H9 (cell line): ENCODE measurements around the gene DENR. TPM values are rescaled to one million over a fixed set of nuclear protein-coding genes. Genes with fewer than 3 reads are reported as not detected.

Source experiments
- DNase-seq: peaks from one replicate; pipeline ENCODE4 v3.0.0-alpha.2; 2017
- H2AFZ ChIP-seq: one replicate; pipeline ENCODE4 v1.6.1; 2013; ENCODE audit warnings: mild to moderate bottlenecking, low read length, control low read depth, moderate library complexity
- H2AK5ac ChIP-seq: 2 replicates; pipeline ENCODE4 v1.6.1; 2013; ENCODE audit warnings: low read length, control low read depth, mixed read lengths; ENCODE audit not compliant: insufficient read length
- H2BK120ac ChIP-seq: one replicate; pipeline ENCODE4 v1.6.1; 2013; ENCODE audit warnings: low read depth, mild to moderate bottlenecking, low read length, control low read depth, inconsistent platforms; ENCODE audit not compliant: poor library complexity, severe bottlenecking
- H2BK12ac ChIP-seq: 2 replicates; pipeline ENCODE4 v1.6.1; 2013; ENCODE audit warnings: low read length, control low read depth, mixed read lengths, low read depth; ENCODE audit not compliant: insufficient read length
- H2BK15ac ChIP-seq: 2 replicates; pipeline ENCODE4 v1.6.1; 2013; ENCODE audit warnings: low read depth, low read length, control low read depth
- H2BK20ac ChIP-seq: one replicate; pipeline ENCODE4 v1.6.1; 2013; ENCODE audit warnings: low read depth, mild to moderate bottlenecking, low read length, control low read depth, inconsistent platforms; ENCODE audit not compliant: poor library complexity, severe bottlenecking
- H2BK5ac ChIP-seq: 2 replicates; pipeline ENCODE4 v1.6.1; 2013; ENCODE audit warnings: low read length, control low read depth, mixed read lengths; ENCODE audit not compliant: insufficient read length
- H3K14ac ChIP-seq: 2 replicates; pipeline ENCODE4 v1.6.1; 2013; ENCODE audit warnings: low read length, control low read depth; ENCODE audit not compliant: insufficient read depth
- H3K18ac ChIP-seq: 2 replicates; pipeline ENCODE4 v1.6.1; 2013; ENCODE audit warnings: low read depth, mild to moderate bottlenecking, mixed read lengths, low read length, control low read depth; ENCODE audit not compliant: insufficient read length
- H3K23ac ChIP-seq: 2 replicates; pipeline ENCODE4 v1.6.1; 2013; ENCODE audit warnings: low read length, control low read depth, mixed read lengths, low read depth; ENCODE audit not compliant: insufficient read length
- H3K23me2 ChIP-seq: 2 replicates; pipeline ENCODE4 v1.6.1; 2013; ENCODE audit warnings: low read depth, mild to moderate bottlenecking, mixed read lengths, low read length, control low read depth; ENCODE audit not compliant: insufficient read length, poor library complexity, severe bottlenecking
- H3K27ac ChIP-seq: 2 replicates; pipeline ENCODE4 v1.5.1; 2013; ENCODE audit warnings: low read length, control low read depth, mixed read lengths, low read depth; ENCODE audit not compliant: insufficient read length
- H3K27me3 ChIP-seq: 2 replicates; pipeline ENCODE4 v1.6.1; 2013; ENCODE audit warnings: low read length, control low read depth, inconsistent platforms; ENCODE audit not compliant: insufficient read depth
- H3K4ac ChIP-seq: 2 replicates; pipeline ENCODE4 v1.6.1; 2013; ENCODE audit warnings: low read depth, mild to moderate bottlenecking, control low read depth, inconsistent platforms, low read length, moderate library complexity
- H3K4me1 ChIP-seq: 2 replicates; pipeline ENCODE4 v1.6.1; 2013; ENCODE audit warnings: low read length, control low read depth, inconsistent platforms; ENCODE audit not compliant: insufficient read depth
- H3K4me2 ChIP-seq: 2 replicates; pipeline ENCODE4 v1.6.1; 2013; ENCODE audit warnings: low read length, control low read depth, mixed read lengths; ENCODE audit not compliant: insufficient read length, insufficient read depth
- H3K56ac ChIP-seq: 2 replicates; pipeline ENCODE4 v1.6.1; 2013; ENCODE audit warnings: low read depth, mild to moderate bottlenecking, mixed read lengths, low read length, control low read depth; ENCODE audit not compliant: insufficient read length
- H3K79me1 ChIP-seq: 2 replicates; pipeline ENCODE4 v1.6.1; 2013; ENCODE audit warnings: low read depth, mild to moderate bottlenecking, moderate library complexity, low read length, control low read depth, inconsistent platforms; ENCODE audit not compliant: insufficient read depth, poor library complexity, severe bottlenecking
- H3K79me2 ChIP-seq: 2 replicates; pipeline ENCODE4 v1.6.1; 2013; ENCODE audit warnings: low read length, control low read depth, inconsistent platforms; ENCODE audit not compliant: insufficient read depth
- H3K9ac ChIP-seq: 2 replicates; pipeline ENCODE4 v1.6.1; 2013; ENCODE audit warnings: low read length, control low read depth, mixed read lengths; ENCODE audit not compliant: insufficient read length; ENCODE audit errors: extremely low read depth
- H3K9me3 ChIP-seq: one replicate; pipeline ENCODE4 v1.6.1; 2013; ENCODE audit warnings: low read depth, low read length, inconsistent platforms; ENCODE audit not compliant: control insufficient read depth
- H3T11ph ChIP-seq: one replicate; pipeline ENCODE4 v1.6.1; 2013; ENCODE audit warnings: mild to moderate bottlenecking, low read length, control low read depth, inconsistent platforms
- H4K20me1 ChIP-seq: one replicate; pipeline ENCODE4 v1.6.1; 2013; ENCODE audit not compliant: control insufficient read depth, insufficient read length, insufficient read depth
- H4K5ac ChIP-seq: 2 replicates; pipeline ENCODE4 v1.6.1; 2013; ENCODE audit warnings: low read depth, mild to moderate bottlenecking, mixed read lengths, low read length, control low read depth; ENCODE audit not compliant: insufficient read length
- H4K8ac ChIP-seq: replicated peaks from 2 replicates; pipeline ENCODE4 v1.6.1; 2013; ENCODE audit warnings: low read length, control low read depth, mixed read lengths, low read depth; ENCODE audit not compliant: insufficient read length
- H4K91ac ChIP-seq: 2 replicates; pipeline ENCODE4 v1.6.1; 2013; ENCODE audit warnings: low read depth, mild to moderate bottlenecking, moderate library complexity, mixed read lengths, low read length, control low read depth; ENCODE audit not compliant: insufficient read length
- H3K27ac Mint-ChIP-seq, 3 experiments: 2 replicates in 2 of 3; 3 replicates in 1 of 3; pipeline ENCODE4 v1.8.0; 2020 to 2021; ENCODE audit warnings: mixed read lengths in 3 of 3, mild to moderate bottlenecking in 1 of 3, moderate library complexity in 1 of 3
- H3K27me3 Mint-ChIP-seq: 2 replicates; pipeline ENCODE4 v1.8.0; 2021; ENCODE audit warnings: low read depth, mild to moderate bottlenecking, moderate library complexity, mixed read lengths
- H3K36me3 Mint-ChIP-seq, 3 experiments: 2 replicates in 2 of 3; 3 replicates in 1 of 3; pipeline ENCODE4 v1.8.0; 2020 to 2021; ENCODE audit warnings: low read depth in 3 of 3, mixed read lengths in 3 of 3; ENCODE audit not compliant: insufficient read depth in 1 of 3
- H3K4me1 Mint-ChIP-seq, 2 experiments: 2 replicates each; pipeline ENCODE4 v1.8.0; 2020; ENCODE audit warnings: mixed read lengths in 2 of 2
- H3K4me3 Mint-ChIP-seq, 2 experiments: 2 replicates in 1 of 2; 3 replicates in 1 of 2; pipeline ENCODE4 v1.8.0; 2020 to 2021; ENCODE audit warnings: mild to moderate bottlenecking in 2 of 2, mixed read lengths in 2 of 2, moderate library complexity in 1 of 2
- H3K9me3 Mint-ChIP-seq, 2 experiments: 2 replicates in 1 of 2; 3 replicates in 1 of 2; pipeline ENCODE4 v1.8.0; 2020; ENCODE audit warnings: mild to moderate bottlenecking in 2 of 2, mixed read lengths in 2 of 2, moderate library complexity in 1 of 2
- WGBS: extraction: QIAGEN DNeasy Blood & Tissue Kit; methylation state at CpG from one replicate; pipeline ENCODE4 v1.1.7; 2013; ENCODE audit warnings: missing lambda C conversion rate, low lambda C conversion rate, mixed read lengths; ENCODE audit not compliant: insufficient read length; ENCODE audit errors: extremely low coverage; 5-methylcytosine and 5-hydroxymethylcytosine counted together
- total RNA-seq: library from RNA; stranded (reverse); gene quantifications from 2 replicates; pipeline ENCODE4 v1.2.1, GENCODE V29; 2021
- TF ChIP-seq, protein P1 (sequence below): fragments of 200-600 bp; sonication (generic); conservative IDR thresholded peaks from 3 replicates; pipeline ENCODE4 v1.8.0; 2021; ENCODE audit warnings: antibody characterized with exemption, mild to moderate bottlenecking

The DENR gene
- total RNA-seq, 1 experiment from 2014 or later = 104 TPM

DNA sequence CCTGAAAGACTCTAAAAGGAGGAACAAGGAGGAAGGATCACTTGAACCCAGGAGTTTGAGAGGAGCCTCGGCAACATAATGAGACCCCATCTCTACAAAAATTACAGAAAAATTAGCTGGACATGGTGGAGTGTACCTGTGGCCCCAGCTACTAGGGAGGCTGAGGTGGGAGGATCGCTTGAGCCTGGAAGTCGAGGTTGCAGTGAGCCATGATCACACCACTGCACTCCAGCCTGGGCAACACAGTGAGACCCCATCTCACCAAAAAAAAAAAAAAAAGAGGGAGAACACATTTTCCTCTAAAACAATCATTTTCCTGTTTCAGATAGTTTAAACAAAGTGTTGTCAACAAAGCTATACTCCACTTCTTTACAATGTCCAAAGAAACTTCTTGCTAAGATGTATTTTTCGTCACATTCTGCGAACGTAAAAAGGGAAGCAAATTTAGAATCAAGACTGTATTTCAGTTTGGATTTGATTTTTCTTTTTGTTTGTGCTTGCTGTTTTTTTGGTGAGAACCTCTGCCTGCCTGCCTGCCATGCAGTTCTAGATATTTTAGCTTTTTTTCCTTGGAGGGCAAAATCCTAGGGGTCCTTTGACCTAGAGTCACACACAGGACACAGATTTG lies 27.1 kb upstream of the DENR start:
- no peak overlapping the region for H4K8ac ChIP-seq
- no CpG with 5 or more reads among the region's 6 CpGs for WGBS
- H2AK5ac ChIP-seq = no peak overlapping the region
- no peak overlapping the region for H2AFZ ChIP-seq
- H3K23me2 ChIP-seq = no peaks in the 10 kb centered on the region
- no peaks in the 10 kb centered on the region for H3K9me3 Mint-ChIP-seq
- no peaks in the 10 kb centered on the region for H3K79me1 ChIP-seq
- no peak overlapping the region for H3K56ac ChIP-seq
- H4K20me1 ChIP-seq = no peaks in the 10 kb centered on the region
- H3K27me3 Mint-ChIP-seq = no peaks in the 10 kb centered on the region
- no peak overlapping the region for H2BK20ac ChIP-seq
- no peak for DNase-seq
- peak overlapping the region in 1 of 3 experiments; percentile 81; a peak in 3 of 7 replicates for H3K27ac Mint-ChIP-seq
- no peak overlapping the region for H2BK120ac ChIP-seq
- H3K79me2 ChIP-seq = no peaks in the 10 kb centered on the region
- no peak overlapping the region for H3K4me3 Mint-ChIP-seq
- no peak overlapping the region for H4K91ac ChIP-seq
- no peak overlapping the region for H3K14ac ChIP-seq
- H3K36me3 Mint-ChIP-seq = no peaks in the 10 kb centered on the region
- H4K5ac ChIP-seq = no peak overlapping the region
- H3K9ac ChIP-seq = no peak overlapping the region
- no peaks in the 10 kb centered on the region for H3K4me1 ChIP-seq
- no peak overlapping the region for H3K27ac ChIP-seq
- H3K9me3 ChIP-seq = no peaks in the 10 kb centered on the region
- no peak overlapping the region for H3K18ac ChIP-seq
- TF ChIP-seq, protein P1, sequence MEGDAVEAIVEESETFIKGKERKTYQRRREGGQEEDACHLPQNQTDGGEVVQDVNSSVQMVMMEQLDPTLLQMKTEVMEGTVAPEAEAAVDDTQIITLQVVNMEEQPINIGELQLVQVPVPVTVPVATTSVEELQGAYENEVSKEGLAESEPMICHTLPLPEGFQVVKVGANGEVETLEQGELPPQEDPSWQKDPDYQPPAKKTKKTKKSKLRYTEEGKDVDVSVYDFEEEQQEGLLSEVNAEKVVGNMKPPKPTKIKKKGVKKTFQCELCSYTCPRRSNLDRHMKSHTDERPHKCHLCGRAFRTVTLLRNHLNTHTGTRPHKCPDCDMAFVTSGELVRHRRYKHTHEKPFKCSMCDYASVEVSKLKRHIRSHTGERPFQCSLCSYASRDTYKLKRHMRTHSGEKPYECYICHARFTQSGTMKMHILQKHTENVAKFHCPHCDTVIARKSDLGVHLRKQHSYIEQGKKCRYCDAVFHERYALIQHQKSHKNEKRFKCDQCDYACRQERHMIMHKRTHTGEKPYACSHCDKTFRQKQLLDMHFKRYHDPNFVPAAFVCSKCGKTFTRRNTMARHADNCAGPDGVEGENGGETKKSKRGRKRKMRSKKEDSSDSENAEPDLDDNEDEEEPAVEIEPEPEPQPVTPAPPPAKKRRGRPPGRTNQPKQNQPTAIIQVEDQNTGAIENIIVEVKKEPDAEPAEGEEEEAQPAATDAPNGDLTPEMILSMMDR = no peak
- no peak overlapping the region for H2BK15ac ChIP-seq
- no peak overlapping the region for H2BK12ac ChIP-seq
- no peak overlapping the region for H3K23ac ChIP-seq
- no peaks in the 10 kb centered on the region for H3K27me3 ChIP-seq
- H3K4ac ChIP-seq = no peak overlapping the region
- H2BK5ac ChIP-seq = no peak overlapping the region
- peaks cover 10 to 18% of the 10 kb centered on the region in 2 experiments for H3K4me1 Mint-ChIP-seq
- no peak overlapping the region for H3T11ph ChIP-seq
- H3K4me2 ChIP-seq = no peak overlapping the region
